Measurements from ENCODE around the gene FCRL5. TPM values are rescaled to one million over a fixed set of nuclear protein-coding genes. Genes with fewer than 3 reads are reported as not detected.

Gene FCRL5
- total and polyA plus RNA-seq, 9 of the 15 experiments (the other 6 are each of a cell fraction or from before 2014, with no cell fraction given), result not detected

DNA sequence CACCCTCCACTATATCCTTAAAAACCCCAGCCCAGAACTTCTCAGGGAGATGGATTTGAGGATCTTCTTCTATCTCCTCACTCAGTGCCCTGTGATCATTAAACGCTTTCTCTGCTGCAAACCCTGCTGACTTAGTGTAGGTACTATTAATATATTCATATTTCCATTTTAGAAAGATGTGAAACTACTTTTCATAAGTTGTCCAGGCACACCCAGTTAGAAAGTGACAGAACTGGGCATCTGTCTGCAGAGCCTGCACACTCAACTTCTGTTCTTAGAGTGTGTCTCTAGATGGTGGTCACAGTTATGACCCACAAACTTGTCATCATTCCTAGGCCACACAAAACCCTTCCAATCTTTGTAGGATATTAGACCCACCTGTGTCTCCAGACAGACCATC lies 55.0 kb downstream of the FCRL5 start:
- Histone ChIP-seq H3K27ac (ENCODE audit: extremely low read depth, low read depth, low read length) (no peak overlapping the region), H3K27me3 (ENCODE audit: control insufficient read depth in 2 of 2, insufficient read depth in 2 of 2, low read length in 2 of 2) (peaks cover 0 to 9% of the 10 kb centered on the region in 2 experiments; a peak in 2 of 5 replicates), H4K20me1 (replicated peaks; ENCODE audit: control insufficient read depth, insufficient read depth, low read length) (no peaks in the 10 kb centered on the region), H3K9me3 (replicated peaks; ENCODE audit: control insufficient read depth, insufficient read depth, low read depth, low read length) (no peaks in the 10 kb centered on the region), H3K36me3 (ENCODE audit: control insufficient read depth, insufficient read depth, low read length) (no peaks in the 10 kb centered on the region), H3K4me3 (no peak overlapping the region), H2AFZ (ENCODE audit: low read depth, low read length) (no peak overlapping the region), H3K79me2 (ENCODE audit: control insufficient read depth, insufficient read depth, low read length) (no peaks in the 10 kb centered on the region), H3K4me1 (replicated peaks in 1 of 2; ENCODE audit: control insufficient read depth in 2 of 2, insufficient read depth in 2 of 2, low read length in 2 of 2) (peaks cover 0 to 4% of the 10 kb centered on the region in 2 experiments; a peak in 3 of 5 replicates), H3K9me1 (ENCODE audit: control insufficient read depth, insufficient read depth, low read length) (no peaks in the 10 kb centered on the region), H3K4me2 (ENCODE audit: insufficient read depth, low read length) (no peak overlapping the region), H3K9ac (ENCODE audit: insufficient read depth in 1 of 2, low read depth in 2 of 2, low read length in 2 of 2) (no peak overlapping the region)
- no peak for DNase-seq (ENCODE audit: extremely low read depth in 1 of 4, low spot score in 3 of 4)
- WGBS (ENCODE audit: insufficient coverage, low coverage, missing lambda C conversion rate), result 0% methylated on average over 1 of the region's 1 CpG
- in situ Hi-C loops (cut with MboI), result loop anchor here (10.0 kb wide), 2 partner anchors 332 to 402 kb away; partner anchors contain the start of gene ETV3L
- no peak for FAIRE-seq
- ChIA-PET POLR2A (no interaction called here), CTCF (ENCODE audit: low intra/inter-chr PET ratio) (interaction anchor here (0.7 to 1.2 kb wide), 2 partner anchors 327 to 544 kb away, joined by 3 to 4 read pairs; no protein-coding TSS in a partner anchor)
- BruUV-seq (replicated peaks), result no TSS peak
- ATAC-seq, result no peak
- intact Hi-C loops (cut with micrococcal nuclease), result loop anchor here (2.0 to 10.0 kb wide), 3 partner anchors 304 to 402 kb away; partner anchors contain the start of gene ETV3L
- TF ChIP-seq CREB1 (IDR thresholded peaks at IDR 0.05) (no peak), CREB1 (CRISPR knock-in tag; IDR thresholded peaks at IDR 0.05) (no peak), YY1 (IDR thresholded peaks at IDR 0.05; ENCODE audit: borderline replicate concordance in 1 of 3, control insufficient read depth in 1 of 3, extremely low read depth in 1 of 3, insufficient read depth in 3 of 3, insufficient read length in 1 of 3, insufficient replicate concordance in 2 of 3, low read depth in 1 of 3, low read length in 2 of 3) (no peak), ZNF511 (CRISPR knock-in tag; IDR thresholded peaks at IDR 0.05) (no peak), ZNF316 (IDR thresholded peaks at IDR 0.05) (no peak), CTBP1 (IDR thresholded peaks at IDR 0.05; ENCODE audit: borderline replicate concordance) (no peak), NR1H2 (CRISPR knock-in tag; IDR thresholded peaks at IDR 0.05) (no peak)
- TF ChIP-seq, protein P1, sequence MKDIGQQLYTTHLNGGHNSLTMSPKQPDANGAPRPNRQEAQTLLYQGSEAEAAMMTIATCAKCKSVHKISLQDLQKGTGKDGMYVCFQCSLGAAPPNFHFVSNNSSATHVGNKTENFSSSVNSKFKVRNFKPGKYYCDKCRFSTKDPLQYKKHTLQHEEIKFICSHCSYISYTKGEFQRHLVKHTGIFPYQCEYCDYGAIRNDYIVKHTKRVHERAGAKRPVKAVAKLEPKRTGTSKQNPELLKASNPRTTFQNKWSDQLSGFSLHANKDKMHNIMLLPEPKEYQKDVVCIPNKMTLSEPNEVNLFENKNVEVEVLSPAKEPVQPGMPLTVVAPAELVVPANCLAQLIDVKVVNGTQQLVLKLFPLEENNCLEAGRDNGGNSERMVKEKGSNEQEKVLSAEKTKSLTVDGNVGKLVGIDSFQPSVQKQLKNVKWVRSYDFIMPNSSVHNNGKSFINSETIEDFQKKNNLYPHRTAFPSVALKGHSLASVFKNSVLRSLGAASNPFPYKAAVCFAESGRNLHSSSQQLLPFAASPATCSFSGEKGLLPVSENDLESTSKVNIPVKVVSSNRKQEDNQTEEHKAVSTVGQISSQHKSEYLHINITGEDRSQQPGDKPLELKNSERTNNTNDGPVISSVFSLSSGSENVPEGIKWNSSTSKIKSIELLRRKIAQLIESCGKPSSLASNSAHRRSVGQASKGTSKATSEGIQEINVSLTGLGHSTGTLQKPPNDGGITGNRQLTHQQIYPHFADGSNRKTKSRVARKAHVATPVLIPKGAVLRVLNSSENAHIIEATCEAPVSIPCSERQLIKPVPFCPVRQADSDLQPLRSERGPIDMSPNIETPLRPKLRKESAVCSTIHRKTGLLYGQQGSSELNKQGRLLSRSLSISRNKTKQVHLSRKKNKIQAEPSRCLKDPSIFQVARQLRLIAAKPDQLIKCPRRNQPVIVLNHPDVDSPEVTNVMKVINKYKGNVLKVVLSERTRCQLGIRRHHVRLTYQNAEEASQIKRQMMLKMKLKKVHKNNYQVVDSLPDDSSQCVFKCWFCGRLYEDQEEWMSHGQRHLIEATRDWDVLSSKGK (CRISPR knock-in tag; IDR thresholded peaks at IDR 0.05), result no peak

All from K562 (cell line).